ENCODE results near the gene VPS4B. TPM values are rescaled to one million over a fixed set of nuclear protein-coding genes. Genes with fewer than 3 reads are reported as not detected.

VPS4B gene
- polyA plus RNA-seq, 2 of the 4 experiments (the other 2 are of a cell fraction): 21.8 to 24.2 TPM

DNA sequence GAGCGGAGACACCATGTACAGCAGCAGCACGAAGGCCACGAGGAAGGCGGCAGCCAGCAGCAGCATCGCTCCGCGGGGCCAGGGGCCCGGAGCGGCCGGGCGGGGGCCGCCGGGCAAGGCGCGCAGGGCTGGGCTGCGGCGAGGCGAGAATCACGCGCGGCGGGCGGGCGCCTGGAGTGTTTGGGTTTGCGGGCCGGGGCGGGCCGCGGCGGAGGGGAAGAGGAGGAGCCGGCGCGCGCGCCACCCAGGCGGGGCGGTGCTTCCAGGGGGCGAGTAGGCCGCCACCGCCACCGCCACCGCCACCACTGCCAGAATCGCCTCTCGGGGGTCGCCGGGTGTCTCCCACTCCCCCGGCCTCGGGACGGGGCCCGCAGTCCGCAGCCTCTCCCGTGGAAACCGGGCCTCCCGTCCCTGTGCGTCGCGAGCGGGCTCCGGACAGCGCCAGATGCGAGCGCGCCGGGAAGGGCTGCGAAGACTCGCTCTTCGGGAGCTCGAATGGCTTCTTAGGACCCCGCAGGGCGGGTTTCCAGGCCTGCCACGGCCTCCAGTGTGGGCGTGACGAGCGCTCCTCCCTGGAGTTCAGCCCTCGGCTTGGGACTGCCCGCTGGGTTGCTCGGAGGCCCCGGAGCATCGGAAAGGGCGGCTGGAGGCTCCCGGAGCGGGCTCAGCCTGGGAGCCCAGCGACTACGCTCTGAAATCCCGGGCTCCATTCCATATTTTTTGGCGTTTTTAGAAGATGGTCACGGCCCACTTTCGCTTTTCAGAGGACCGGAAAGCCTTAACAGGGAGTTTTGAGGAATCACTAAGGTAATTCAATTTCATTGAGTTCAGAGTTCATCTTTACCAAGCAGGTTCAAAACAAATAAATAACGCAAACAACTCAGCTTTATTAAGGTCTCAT is 55.0 kb downstream of the VPS4B start, which contains the start of gene KDSR:
Gene KDSR (minus strand): TSS at position 154 of the 901 bp plus-strand sequence. CDS start 88 bp downstream, at position 66.
- ATAC-seq: peak; percentile 95 to 97
- WGBS (ENCODE audit: missing lambda C conversion rate): 1% methylated on average over 16 of the region's 90 CpGs
- CTCF ChIA-PET: interaction anchor here (0.6 kb wide), 1 partner anchor 46 kb away, joined by 3 read pairs; no protein-coding TSS in a partner anchor
- H3K4me1 ChIP-seq: 0 out of 3 replicates have a peak, but pooled peaks cover 6% of the 10 kb centered on the region
- POLR2A ChIA-PET: interaction anchor here (0.6 to 1.4 kb wide), 9 partner anchors 11 to 982 kb away, joined by 3 to 16 read pairs (median 3); partner anchors contain the start of gene VPS4B
- peak within 1 kb of the TSS; percentile 95 for H3K4me3 ChIP-seq
- DNase-seq (ENCODE audit: low read depth in 1 of 2, low spot score in 1 of 2): peak; percentile 84 to 96
- peak within 1 kb of the TSS; percentile 82 to 94 for H3K27ac ChIP-seq
- 0 out of 3 replicates have a peak, but pooled peaks cover 5% of the 10 kb centered on the region for H3K9me3 ChIP-seq
- peak; percentile 37; the same call in 1 of the 2 replicates for TF ChIP-seq GATA3 (IDR thresholded peaks at IDR 0.05; ENCODE audit: borderline replicate concordance)
- no peak for TF ChIP-seq EHMT2 (IDR thresholded peaks at IDR 0.05; ENCODE audit: low read depth)
- TF ChIP-seq POLR2AphosphoS2 (conservative IDR thresholded peaks at IDR 0.05; ENCODE audit: low read length): no peak
- TF ChIP-seq, protein P1, sequence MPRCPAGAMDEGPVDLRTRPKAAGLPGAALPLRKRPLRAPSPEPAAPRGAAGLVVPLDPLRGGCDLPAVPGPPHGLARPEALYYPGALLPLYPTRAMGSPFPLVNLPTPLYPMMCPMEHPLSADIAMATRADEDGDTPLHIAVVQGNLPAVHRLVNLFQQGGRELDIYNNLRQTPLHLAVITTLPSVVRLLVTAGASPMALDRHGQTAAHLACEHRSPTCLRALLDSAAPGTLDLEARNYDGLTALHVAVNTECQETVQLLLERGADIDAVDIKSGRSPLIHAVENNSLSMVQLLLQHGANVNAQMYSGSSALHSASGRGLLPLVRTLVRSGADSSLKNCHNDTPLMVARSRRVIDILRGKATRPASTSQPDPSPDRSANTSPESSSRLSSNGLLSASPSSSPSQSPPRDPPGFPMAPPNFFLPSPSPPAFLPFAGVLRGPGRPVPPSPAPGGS (IDR thresholded peaks at IDR 0.05): 0 out of 3 replicates have a peak, but pooled peaks have one; percentile 70
- TF ChIP-seq JUNB (IDR thresholded peaks at IDR 0.05): no peak
- TF ChIP-seq, protein P2, sequence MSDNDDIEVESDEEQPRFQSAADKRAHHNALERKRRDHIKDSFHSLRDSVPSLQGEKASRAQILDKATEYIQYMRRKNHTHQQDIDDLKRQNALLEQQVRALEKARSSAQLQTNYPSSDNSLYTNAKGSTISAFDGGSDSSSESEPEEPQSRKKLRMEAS (IDR thresholded peaks at IDR 0.05): peak; percentile 73
- TF ChIP-seq JUN (IDR thresholded peaks at IDR 0.05): peak in 1 of 2 experiments; percentile 69; a peak in 3 of 5 replicates
- peak; percentile 19 for TF ChIP-seq ZFP36 (IDR thresholded peaks at IDR 0.05; ENCODE audit: borderline replicate concordance, partially characterized antibody)
- TF ChIP-seq RCOR1 (IDR thresholded peaks at IDR 0.05; ENCODE audit: low read depth, low read length): 0 out of 2 replicates have a peak, but pooled peaks have one; percentile 17
- TF ChIP-seq HDAC2 (IDR thresholded peaks at IDR 0.05): no peak
- TF ChIP-seq POLR2A (IDR thresholded peaks at IDR 0.05; ENCODE audit: low read length): peak; percentile 77
- TF ChIP-seq RFX5 (IDR thresholded peaks at IDR 0.05): peak; percentile 81
- TF ChIP-seq, protein P3, sequence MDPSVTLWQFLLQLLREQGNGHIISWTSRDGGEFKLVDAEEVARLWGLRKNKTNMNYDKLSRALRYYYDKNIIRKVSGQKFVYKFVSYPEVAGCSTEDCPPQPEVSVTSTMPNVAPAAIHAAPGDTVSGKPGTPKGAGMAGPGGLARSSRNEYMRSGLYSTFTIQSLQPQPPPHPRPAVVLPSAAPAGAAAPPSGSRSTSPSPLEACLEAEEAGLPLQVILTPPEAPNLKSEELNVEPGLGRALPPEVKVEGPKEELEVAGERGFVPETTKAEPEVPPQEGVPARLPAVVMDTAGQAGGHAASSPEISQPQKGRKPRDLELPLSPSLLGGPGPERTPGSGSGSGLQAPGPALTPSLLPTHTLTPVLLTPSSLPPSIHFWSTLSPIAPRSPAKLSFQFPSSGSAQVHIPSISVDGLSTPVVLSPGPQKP (IDR thresholded peaks at IDR 0.05; ENCODE audit: low read depth, low read length): no peak
- TF ChIP-seq CHD4 (IDR thresholded peaks at IDR 0.05; ENCODE audit: borderline replicate concordance): no peak
- peak; percentile 98 for TF ChIP-seq PHF8 (IDR thresholded peaks at IDR 0.05; ENCODE audit: borderline replicate concordance, low read depth)
- H3K4me2 ChIP-seq: peak within 1 kb of the TSS; percentile 96
- no peak for FAIRE-seq

DNA sequence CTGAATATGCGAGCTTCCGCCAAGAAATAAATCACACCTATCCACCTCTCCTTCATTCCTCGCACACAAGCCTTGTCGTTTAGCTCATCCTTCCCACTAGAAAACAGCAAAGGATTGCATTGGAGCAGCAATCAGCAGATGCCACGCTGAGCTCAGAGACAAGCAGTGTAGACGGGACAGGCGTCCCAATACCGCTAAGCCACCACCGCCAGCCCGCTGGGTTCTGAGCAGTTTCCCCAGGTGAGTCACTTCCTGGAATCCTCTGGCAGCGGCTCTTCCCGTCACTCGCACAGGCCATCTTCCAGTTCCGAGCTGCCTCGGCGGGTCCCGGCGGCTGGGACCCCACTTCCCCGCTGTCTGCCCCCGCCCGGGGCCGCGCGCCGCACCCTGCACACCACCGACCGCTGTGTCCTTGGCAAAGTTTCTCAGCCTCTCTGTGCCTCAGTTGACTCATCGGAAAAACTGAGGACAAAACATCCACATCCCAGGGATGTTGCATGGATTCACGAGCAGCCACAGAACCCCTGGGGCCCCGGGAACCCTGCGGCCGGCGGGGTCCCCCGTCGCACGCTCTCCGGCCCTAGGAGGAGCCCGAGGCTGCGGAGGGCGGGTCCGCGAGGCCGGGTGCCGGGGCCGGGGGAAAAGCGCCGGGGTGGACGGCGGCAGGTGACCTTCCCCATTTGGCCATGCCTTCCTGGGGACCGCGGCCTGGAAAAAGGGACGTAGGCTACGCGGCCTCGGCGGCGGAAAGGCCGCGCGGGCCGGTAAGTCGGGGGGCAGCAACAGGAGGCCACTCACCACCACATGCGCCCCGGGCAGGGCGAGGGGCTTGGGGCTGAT is 55.8 kb downstream of the VPS4B start:
- TF ChIP-seq SREBF2 (IDR thresholded peaks at IDR 0.05): no peak
- TF ChIP-seq FOSL2 (IDR thresholded peaks at IDR 0.05): no peak
- TF ChIP-seq FOSL2 (CRISPR knock-in tag; IDR thresholded peaks at IDR 0.05): peak; percentile 75
- POLR2A ChIA-PET: interaction anchor here (0.6 to 2.2 kb wide), 7 partner anchors 9 to 981 kb away, joined by 3 to 16 read pairs (median 4); partner anchors contain the start of gene VPS4B

More for the DNA sequence above, 55.8 kb downstream of the VPS4B start:
- no peak for FAIRE-seq
- peak; percentile 65 to 81 for ATAC-seq
- DNase-seq (ENCODE audit: low read depth in 1 of 2, low spot score in 1 of 2): peak; percentile 52 to 68
- H3K4me2 ChIP-seq: peak overlapping the region; percentile 96
- H3K4me3 ChIP-seq: peak overlapping the region; percentile 95
- WGBS (ENCODE audit: missing lambda C conversion rate): 3% methylated on average over 18 of the region's 65 CpGs
- 0 out of 3 replicates have a peak, but pooled peaks cover 6% of the 10 kb centered on the region for H3K4me1 ChIP-seq
- peak overlapping the region; percentile 82 to 94 for H3K27ac ChIP-seq
- 0 out of 3 replicates have a peak, but pooled peaks cover 5% of the 10 kb centered on the region for H3K9me3 ChIP-seq
- CTCF ChIA-PET: interaction anchor here (1.0 to 2.4 kb wide), 4 partner anchors 10 to 384 kb away, joined by 3 to 14 read pairs (median 4); no protein-coding TSS in a partner anchor
